K562 (cell line): ENCODE measurements around the gene NEDD4L. TPM values are rescaled to one million over a fixed set of nuclear protein-coding genes. Genes with fewer than 3 reads are reported as not detected.

Experiments used
- EP300 ChIP-seq: IDR thresholded peaks from 2 replicates; pipeline ENCODE4 v1.6.1; 2012; ENCODE audit warnings: low read length, improper control_type of control experiment
- ETV1 ChIP-seq: fragments of 450-650 bp; conservative IDR thresholded peaks from 2 replicates; pipeline ENCODE4 v1.6.1; 2016; ENCODE audit warnings: missing genetic modification characterization, control low read depth, low read depth, missing compliant biosample characterization
- FIP1L1 ChIP-seq: fragments of 200-400 bp; formaldehyde crosslinking; IDR thresholded peaks from 2 replicates; pipeline ENCODE4 v1.6.1; 2018; ENCODE audit warnings: mild to moderate bottlenecking, low read depth, low read length; ENCODE audit not compliant: poor library complexity, severe bottlenecking
- FOXP1 ChIP-seq: sonication (generic); formaldehyde crosslinking; IDR thresholded peaks from 2 replicates; pipeline ENCODE4 v1.8.0; 2022; ENCODE audit warnings: mild to moderate bottlenecking, missing genetic modification reagents
- HNRNPUL1 ChIP-seq: fragments of 200-400 bp; formaldehyde crosslinking; IDR thresholded peaks from 2 replicates; pipeline ENCODE4 v1.6.1; 2017; ENCODE audit warnings: low read length
- NONO ChIP-seq, 2 experiments: fragments of 200-400 bp in 1 of 2; fragments of 450-650 bp in 1 of 2; formaldehyde crosslinking in 1 of 2; IDR thresholded peaks; 2 replicates each; pipeline ENCODE4 v1.6.1; 2017; ENCODE audit warnings: low read depth in 2 of 2, mild to moderate bottlenecking in 2 of 2, moderate library complexity in 2 of 2, low read length in 1 of 2
- REST ChIP-seq, 2 experiments: fragments of 450-650 bp; formaldehyde crosslinking in 1 of 2; IDR thresholded peaks; 2 replicates each; pipeline versions ENCODE4 v1.4.0 to v1.6.1; 2014 to 2020; ENCODE audit warnings: mild to moderate bottlenecking in 2 of 2, borderline replicate concordance in 1 of 2, low read depth in 1 of 2
- STAT6 ChIP-seq: sonication (generic); formaldehyde crosslinking; IDR thresholded peaks from 2 replicates; pipeline ENCODE4 v1.8.1; 2023; ENCODE audit warnings: mild to moderate bottlenecking, missing genetic modification reagents
- ZC3H8 ChIP-seq: fragments of 450-650 bp; IDR thresholded peaks from 2 replicates; pipeline ENCODE4 v1.6.1; 2017
- ZEB2 ChIP-seq: fragments of 450-650 bp; IDR thresholded peaks from 2 replicates; pipeline ENCODE4 v1.6.1; 2016
- polyA plus RNA-seq, 8 experiments: library from polyadenylated mRNA; depleted of rRNA in 4 of 8; stranded (reverse) in 5 of 8; unstranded in 3 of 8; fragments of >200 nt; fragmentation: Nextera tagmentation in 2 of 8; fragmentation: Illumina TruSeq in 1 of 8; extraction: Ambion mirVana in 2 of 8; extraction: Trizol in 1 of 8; gene quantifications; 2 replicates each; pipeline versions ENCODE4 v1.2.1 to v1.2.3, GENCODE V29; 2011 to 2014; ENCODE audit warnings: inconsistent platforms in 1 of 8, missing spikeins in 1 of 8
- total RNA-seq, 7 experiments: library from RNA; depleted of rRNA in 6 of 7; stranded (reverse); fragments of >200 nt in 6 of 7; fragmentation: Illumina TruSeq in 2 of 7; extraction: Trizol in 2 of 7; gene quantifications; 2 replicates each; pipeline versions ENCODE4 v1.2.1 to v1.2.3, GENCODE V29; 2011 to 2021; ENCODE audit warnings: low replicate concordance in 1 of 7
- TF ChIP-seq, protein P1 (sequence below): sonication (generic); formaldehyde crosslinking; IDR thresholded peaks from 2 replicates; pipeline ENCODE4 v1.8.1; 2023; ENCODE audit warnings: mild to moderate bottlenecking, missing genetic modification reagents
- TF ChIP-seq, protein P2 (sequence below): fragments of 450-650 bp; IDR thresholded peaks from 2 replicates; pipeline ENCODE4 v1.6.1; 2014; ENCODE audit warnings: low read depth, mild to moderate bottlenecking, moderate library complexity, borderline replicate concordance

Gene NEDD4L
- total and polyA plus RNA-seq, 9 of the 15 experiments (the other 6 are each of a cell fraction or from before 2014, with no cell fraction given), result 8.1 to 33.4 (median 19.9) TPM

DNA sequence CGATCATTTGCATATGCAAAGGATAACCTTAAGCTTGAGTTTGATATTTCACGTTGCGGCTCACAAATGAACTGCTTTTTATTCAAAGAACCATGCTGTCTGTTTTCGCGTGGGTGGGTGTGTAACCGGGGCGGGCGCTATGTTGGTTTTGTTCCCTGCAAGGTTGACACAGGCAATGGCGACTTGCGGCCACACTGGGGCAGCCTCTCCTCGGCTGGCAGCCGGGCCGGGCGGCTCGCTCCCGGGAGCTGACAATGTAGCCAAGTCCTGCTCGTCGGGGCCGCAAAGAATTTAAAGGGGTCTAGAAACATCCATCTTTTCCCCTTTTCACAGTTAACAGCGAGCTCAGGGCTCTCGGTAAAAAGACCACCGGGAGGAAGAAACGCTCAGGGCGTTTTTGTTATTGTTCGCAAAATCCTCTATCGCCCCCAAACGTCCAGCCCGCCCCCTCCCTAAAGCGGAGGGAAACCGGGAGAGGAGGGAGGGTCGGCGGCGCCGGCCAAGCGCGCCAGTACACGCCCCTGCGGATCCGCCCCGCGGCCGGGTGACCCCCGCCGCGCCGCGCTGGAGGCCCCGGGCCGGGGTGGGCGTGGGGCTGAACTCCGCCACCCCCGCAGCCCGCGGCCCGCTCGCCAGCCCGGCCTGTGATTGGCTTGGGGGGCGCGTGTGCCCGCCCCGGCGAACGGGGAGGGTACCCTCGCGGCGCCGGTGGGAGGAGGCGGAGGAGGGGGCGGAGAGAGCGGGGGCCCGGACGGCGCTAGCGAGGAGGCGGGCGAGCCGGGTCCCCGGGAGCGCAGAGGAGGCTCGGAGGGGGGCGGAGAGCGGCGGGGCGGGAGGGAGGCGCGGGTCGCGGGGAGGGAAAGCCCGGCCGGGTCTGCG is at the start of gene NEDD4L (continued):
- TF ChIP-seq REST (IDR thresholded peaks at IDR 0.05; ENCODE audit: borderline replicate concordance), result peak; percentile 76
- no peak for TF ChIP-seq REST (CRISPR knock-in tag; IDR thresholded peaks at IDR 0.05; ENCODE audit: low read depth)
- TF ChIP-seq, protein P1, sequence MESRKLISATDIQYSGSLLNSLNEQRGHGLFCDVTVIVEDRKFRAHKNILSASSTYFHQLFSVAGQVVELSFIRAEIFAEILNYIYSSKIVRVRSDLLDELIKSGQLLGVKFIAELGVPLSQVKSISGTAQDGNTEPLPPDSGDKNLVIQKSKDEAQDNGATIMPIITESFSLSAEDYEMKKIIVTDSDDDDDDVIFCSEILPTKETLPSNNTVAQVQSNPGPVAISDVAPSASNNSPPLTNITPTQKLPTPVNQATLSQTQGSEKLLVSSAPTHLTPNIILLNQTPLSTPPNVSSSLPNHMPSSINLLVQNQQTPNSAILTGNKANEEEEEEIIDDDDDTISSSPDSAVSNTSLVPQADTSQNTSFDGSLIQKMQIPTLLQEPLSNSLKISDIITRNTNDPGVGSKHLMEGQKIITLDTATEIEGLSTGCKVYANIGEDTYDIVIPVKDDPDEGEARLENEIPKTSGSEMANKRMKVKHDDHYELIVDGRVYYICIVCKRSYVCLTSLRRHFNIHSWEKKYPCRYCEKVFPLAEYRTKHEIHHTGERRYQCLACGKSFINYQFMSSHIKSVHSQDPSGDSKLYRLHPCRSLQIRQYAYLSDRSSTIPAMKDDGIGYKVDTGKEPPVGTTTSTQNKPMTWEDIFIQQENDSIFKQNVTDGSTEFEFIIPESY (CRISPR knock-in tag), result no peak
- TF ChIP-seq, protein P2, sequence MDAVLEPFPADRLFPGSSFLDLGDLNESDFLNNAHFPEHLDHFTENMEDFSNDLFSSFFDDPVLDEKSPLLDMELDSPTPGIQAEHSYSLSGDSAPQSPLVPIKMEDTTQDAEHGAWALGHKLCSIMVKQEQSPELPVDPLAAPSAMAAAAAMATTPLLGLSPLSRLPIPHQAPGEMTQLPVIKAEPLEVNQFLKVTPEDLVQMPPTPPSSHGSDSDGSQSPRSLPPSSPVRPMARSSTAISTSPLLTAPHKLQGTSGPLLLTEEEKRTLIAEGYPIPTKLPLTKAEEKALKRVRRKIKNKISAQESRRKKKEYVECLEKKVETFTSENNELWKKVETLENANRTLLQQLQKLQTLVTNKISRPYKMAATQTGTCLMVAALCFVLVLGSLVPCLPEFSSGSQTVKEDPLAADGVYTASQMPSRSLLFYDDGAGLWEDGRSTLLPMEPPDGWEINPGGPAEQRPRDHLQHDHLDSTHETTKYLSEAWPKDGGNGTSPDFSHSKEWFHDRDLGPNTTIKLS, result no peak
- no peak for TF ChIP-seq FIP1L1
- TF ChIP-seq ZEB2, result no peak
- TF ChIP-seq STAT6 (CRISPR knock-in tag), result no peak
- TF ChIP-seq FOXP1, result no peak
- TF ChIP-seq EP300, result no peak
- no peak for TF ChIP-seq ETV1 (tag)
- peak in 1 of 2 experiments; percentile 7; a peak in 1 of 4 replicates for TF ChIP-seq NONO (IDR thresholded peaks at IDR 0.05; ENCODE audit: low read depth in 2 of 2, low read length in 1 of 2)
- TF ChIP-seq HNRNPUL1, result no peak
- no peak for TF ChIP-seq ZC3H8
